Neural progenitor cell (in vitro differentiated cells): ENCODE results near the gene MYH9. TPM values are rescaled to one million over a fixed set of nuclear protein-coding genes. Genes with fewer than 3 reads are reported as not detected.
A peak's percentile ranks its signal among the peaks of the same experiment; 100 is the strongest.
"Not testable (repeated sequence)": the region's sequence is repeated elsewhere in the genome, so short reads cannot be mapped to it uniquely, and the experiment has no call there.

Experiments
- DNase-seq: peaks from one replicate; pipeline ENCODE4 v3.0.0-alpha.2; 2016; ENCODE audit warnings: low spot score
- H2AFZ ChIP-seq: fragments of 200-600 bp; sonication (generic); replicated peaks from 2 replicates; pipeline ENCODE4 v1.6.1; 2016; ENCODE audit warnings: antibody characterized with exemption
- H3F3A ChIP-seq: fragments of 200-600 bp; sonication (generic); 2 replicates; pipeline ENCODE4 v1.6.1; 2016; ENCODE audit warnings: antibody characterized with exemption, low read depth
- H3K27ac ChIP-seq: fragments of 200-600 bp; sonication (generic); 2 replicates; pipeline ENCODE4 v1.5.1; 2016; ENCODE audit warnings: mild to moderate bottlenecking
- H3K27me3 ChIP-seq: fragments of 200-600 bp; sonication (generic); 2 replicates; pipeline ENCODE4 v1.6.1; 2016; ENCODE audit warnings: mild to moderate bottlenecking, moderate library complexity
- H3K36me3 ChIP-seq: fragments of 200-600 bp; sonication (generic); 2 replicates; pipeline ENCODE4 v1.5.1; 2016
- H3K4me1 ChIP-seq: fragments of 200-600 bp; sonication (generic); 2 replicates; pipeline ENCODE4 v1.6.1; 2016; ENCODE audit warnings: mixed run types
- H3K4me2 ChIP-seq: fragments of 200-600 bp; sonication (generic); 2 replicates; pipeline ENCODE4 v1.6.1; 2016
- H3K4me3 ChIP-seq: fragments of 200-600 bp; sonication (generic); 2 replicates; pipeline ENCODE4 v1.5.1; 2016
- H3K79me2 ChIP-seq: fragments of 200-600 bp; sonication (generic); 2 replicates; pipeline ENCODE4 v1.6.1; 2016; ENCODE audit warnings: low read depth
- H3K9ac ChIP-seq: fragments of 200-600 bp; sonication (generic); 2 replicates; pipeline ENCODE4 v1.6.1; 2016
- H3K9me3 ChIP-seq: fragments of 200-600 bp; sonication (generic); 2 replicates; pipeline ENCODE4 v1.5.1; 2016; ENCODE audit warnings: low read depth
- H4K20me1 ChIP-seq: fragments of 200-600 bp; sonication (generic); 2 replicates; pipeline ENCODE4 v1.6.1; 2016; ENCODE audit warnings: low read depth
- H3K27ac Mint-ChIP-seq: 3 replicates; pipeline ENCODE4 v1.8.0; 2021; ENCODE audit warnings: mixed read lengths
- H3K27me3 Mint-ChIP-seq: 2 replicates; pipeline ENCODE4 v1.8.0; 2022; ENCODE audit warnings: low read depth, mild to moderate bottlenecking, inconsistent platforms, moderate library complexity, mixed read lengths; ENCODE audit not compliant: insufficient read depth
- H3K36me3 Mint-ChIP-seq: 3 replicates; pipeline ENCODE4 v1.8.0; 2021; ENCODE audit warnings: mixed read lengths
- H3K4me1 Mint-ChIP-seq: 3 replicates; pipeline ENCODE4 v1.8.0; 2021; ENCODE audit warnings: mixed read lengths
- H3K4me3 Mint-ChIP-seq: 3 replicates; pipeline ENCODE4 v1.8.0; 2021; ENCODE audit warnings: mild to moderate bottlenecking, moderate library complexity, mixed read lengths
- H3K9me3 Mint-ChIP-seq: 3 replicates; pipeline ENCODE4 v1.8.0; 2020; ENCODE audit warnings: mixed read lengths
- EZH2 ChIP-seq: fragments of 200-600 bp; sonication (generic); IDR thresholded peaks from 2 replicates; pipeline ENCODE4 v1.6.1; 2017; ENCODE audit warnings: antibody characterized with exemption, mild to moderate bottlenecking, moderate library complexity
- EZH2phosphoT487 ChIP-seq: fragments of 200-600 bp; sonication (generic); IDR thresholded peaks from 2 replicates; pipeline ENCODE4 v1.6.1; 2017; ENCODE audit warnings: antibody characterized with exemption
- total RNA-seq: library from RNA; depleted of rRNA; stranded (reverse); fragments of >200 nt; gene quantifications from 2 replicates; pipeline ENCODE4 v1.2.3, GENCODE V29; 2015; ENCODE audit warnings: low replicate concordance
- TF ChIP-seq, protein P1 (sequence below): fragments of 200-600 bp; sonication (generic); IDR thresholded peaks from 2 replicates; pipeline ENCODE4 v1.5.1; 2017; ENCODE audit warnings: antibody characterized with exemption, mild to moderate bottlenecking

Gene MYH9
- total RNA-seq, 1 donor from 2014 or later, result 77.2 TPM

GRCh38 chr22:36413022-36413775 is 25.4 kb upstream of the MYH9 start:
- no peak overlapping the region for H3K4me3 ChIP-seq
- H2AFZ ChIP-seq, result no peak overlapping the region
- H3K27ac ChIP-seq, result no peak overlapping the region
- Mint-ChIP-seq H3K4me1 (peaks cover 15% of the 10 kb centered on the region), H3K27me3 (no peaks in the 10 kb centered on the region), H3K9me3 (no peaks in the 10 kb centered on the region), H3K4me3 (peak overlapping the region; percentile 12), H3K36me3 (no peaks in the 10 kb centered on the region), H3K27ac (no peak overlapping the region)
- H4K20me1 ChIP-seq, result no peaks in the 10 kb centered on the region
- no peaks in the 10 kb centered on the region for H3K36me3 ChIP-seq
- no peak overlapping the region for H3K4me2 ChIP-seq
- H3K4me1 ChIP-seq, result peaks cover 5% of the 10 kb centered on the region
- no peaks in the 10 kb centered on the region for H3K9me3 ChIP-seq
- H3K27me3 ChIP-seq, result no peaks in the 10 kb centered on the region
- no peaks in the 10 kb centered on the region for H3K79me2 ChIP-seq
- DNase-seq, result no peak
- peaks cover 29% of the 10 kb centered on the region for H3F3A ChIP-seq
- H3K9ac ChIP-seq, result no peak overlapping the region
- TF ChIP-seq EZH2phosphoT487, result no peak
- no peak for TF ChIP-seq EZH2
- TF ChIP-seq, protein P1, sequence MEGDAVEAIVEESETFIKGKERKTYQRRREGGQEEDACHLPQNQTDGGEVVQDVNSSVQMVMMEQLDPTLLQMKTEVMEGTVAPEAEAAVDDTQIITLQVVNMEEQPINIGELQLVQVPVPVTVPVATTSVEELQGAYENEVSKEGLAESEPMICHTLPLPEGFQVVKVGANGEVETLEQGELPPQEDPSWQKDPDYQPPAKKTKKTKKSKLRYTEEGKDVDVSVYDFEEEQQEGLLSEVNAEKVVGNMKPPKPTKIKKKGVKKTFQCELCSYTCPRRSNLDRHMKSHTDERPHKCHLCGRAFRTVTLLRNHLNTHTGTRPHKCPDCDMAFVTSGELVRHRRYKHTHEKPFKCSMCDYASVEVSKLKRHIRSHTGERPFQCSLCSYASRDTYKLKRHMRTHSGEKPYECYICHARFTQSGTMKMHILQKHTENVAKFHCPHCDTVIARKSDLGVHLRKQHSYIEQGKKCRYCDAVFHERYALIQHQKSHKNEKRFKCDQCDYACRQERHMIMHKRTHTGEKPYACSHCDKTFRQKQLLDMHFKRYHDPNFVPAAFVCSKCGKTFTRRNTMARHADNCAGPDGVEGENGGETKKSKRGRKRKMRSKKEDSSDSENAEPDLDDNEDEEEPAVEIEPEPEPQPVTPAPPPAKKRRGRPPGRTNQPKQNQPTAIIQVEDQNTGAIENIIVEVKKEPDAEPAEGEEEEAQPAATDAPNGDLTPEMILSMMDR, result no peak

GRCh38 chr22:36411589-36412258 is 24.0 kb upstream of the MYH9 start:
- no peaks in the 10 kb centered on the region for H3K9me3 Mint-ChIP-seq
- no peak for DNase-seq
- no peaks in the 10 kb centered on the region for H3K27me3 Mint-ChIP-seq
- H3K4me3 Mint-ChIP-seq, result no peak overlapping the region
- Histone ChIP-seq H3F3A (peaks cover 29% of the 10 kb centered on the region), H3K9ac (no peak overlapping the region), H3K27me3 (no peaks in the 10 kb centered on the region), H3K4me1 (peaks cover 5% of the 10 kb centered on the region), H3K36me3 (no peaks in the 10 kb centered on the region), H3K27ac (no peak overlapping the region), H2AFZ (no peak overlapping the region), H3K9me3 (no peaks in the 10 kb centered on the region), H4K20me1 (no peaks in the 10 kb centered on the region), H3K4me3 (no peak overlapping the region), H3K79me2 (no peaks in the 10 kb centered on the region), H3K4me2 (no peak overlapping the region)
- TF ChIP-seq, protein P1, result no peak
- TF ChIP-seq EZH2, result no peak
- no peak for TF ChIP-seq EZH2phosphoT487
- H3K36me3 Mint-ChIP-seq, result no peaks in the 10 kb centered on the region
- peaks cover 15% of the 10 kb centered on the region for H3K4me1 Mint-ChIP-seq
- H3K27ac Mint-ChIP-seq, result no peak overlapping the region

GRCh38 chr22:36409911-36410756 is 22.4 kb upstream of the MYH9 start:
- no peaks in the 10 kb centered on the region for H3K36me3 Mint-ChIP-seq
- peak overlapping the region; percentile 78 for H3K27ac Mint-ChIP-seq
- TF ChIP-seq EZH2phosphoT487 (no peak), EZH2 (peak; percentile 16)
- TF ChIP-seq, protein P1, result peak; percentile 25
- H3F3A ChIP-seq, result peaks cover 29% of the 10 kb centered on the region
- no peaks in the 10 kb centered on the region for H3K36me3 ChIP-seq
- H3K4me3 ChIP-seq, result peak overlapping the region; percentile 45
- no peaks in the 10 kb centered on the region for H3K79me2 ChIP-seq
- no peaks in the 10 kb centered on the region for H3K9me3 ChIP-seq
- peak; percentile 100 for DNase-seq
- H3K9me3 Mint-ChIP-seq, result no peaks in the 10 kb centered on the region
- H4K20me1 ChIP-seq, result no peaks in the 10 kb centered on the region
- H3K9ac ChIP-seq, result no peak overlapping the region
- H3K4me3 Mint-ChIP-seq, result peak overlapping the region; percentile 85
- H3K4me2 ChIP-seq, result peak overlapping the region; percentile 73
- H3K27ac ChIP-seq, result peak overlapping the region; percentile 88
- H2AFZ ChIP-seq, result peak overlapping the region; percentile 52
- H3K27me3 Mint-ChIP-seq, result no peaks in the 10 kb centered on the region
- no peaks in the 10 kb centered on the region for H3K27me3 ChIP-seq
- peaks cover 15% of the 10 kb centered on the region for H3K4me1 Mint-ChIP-seq
- peaks cover 5% of the 10 kb centered on the region for H3K4me1 ChIP-seq

GRCh38 chr22:36409554-36409910 is 21.8 kb upstream of the MYH9 start:
- not testable (repeated sequence) for H3K9me3 Mint-ChIP-seq, H3K9me3 ChIP-seq, H2AFZ ChIP-seq, DNase-seq, H3K79me2 ChIP-seq, H3K9ac ChIP-seq, H3K36me3 Mint-ChIP-seq, H3K27me3 ChIP-seq, H4K20me1 ChIP-seq, H3K27ac Mint-ChIP-seq, H3K27me3 Mint-ChIP-seq, H3K27ac ChIP-seq, H3K4me1 ChIP-seq, H3K36me3 ChIP-seq
- peak overlapping the region; percentile 85 for H3K4me3 Mint-ChIP-seq
- Histone ChIP-seq H3F3A (peaks cover 29% of the 10 kb centered on the region), H3K4me2 (peak overlapping the region; percentile 69), H3K4me3 (peak overlapping the region; percentile 45)
- H3K4me1 Mint-ChIP-seq, result peaks cover 15% of the 10 kb centered on the region
